HUDEP-2 (cell line): ENCODE measurements around the gene PSG7.
"Not testable (repeated sequence)": the region's sequence is repeated elsewhere in the genome, so short reads cannot be mapped to it uniquely, and the experiment has no call there.

Experiments
- DNase-seq, 76 experiments: peaks; one replicate each; lab custom pipeline; 2025; ENCODE audit not compliant: unreplicated experiment in 76 of 76; lab: John Stamatoyannopoulos, UW

PSG7 gene

GRCh38 chr19:42937107-42937506 lies at the start of gene PSG7:
Gene PSG7, minus strand, starts transcription at chr19:42937207. Its CDS starts 131 bp downstream, at chr19:42937076.
- not testable (repeated sequence) for DNase-seq

DNA sequence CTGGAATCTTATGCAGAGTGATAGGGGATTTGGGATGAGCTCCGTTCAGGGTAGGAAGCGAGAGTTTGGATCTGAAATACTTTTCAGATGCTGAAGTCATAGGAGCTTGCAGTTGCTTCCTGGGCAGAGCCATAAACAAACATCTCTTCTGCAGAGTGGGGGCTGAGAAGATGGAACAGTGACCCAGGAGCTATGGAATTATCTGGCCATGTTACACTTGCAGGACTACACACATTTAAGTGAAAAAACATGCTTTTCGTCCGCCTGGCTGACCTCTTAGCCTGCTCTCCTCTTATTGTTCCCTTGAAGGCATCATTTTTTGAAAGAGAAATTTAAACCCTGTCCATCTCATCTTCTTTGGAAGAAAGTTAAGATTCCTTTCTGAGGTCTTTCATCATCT lies 48.6 kb upstream of the PSG7 start:
- DNase-seq, result no peak

- DNase-seq, result not testable (repeated sequence)
Observed at GRCh38 chr19:42982111-42982510, 45.1 kb upstream of the PSG7 start.

- DNase-seq, result not testable (repeated sequence)
Observed at GRCh38 chr19:42971451-42971850, 34.4 kb upstream of the PSG7 start.

- DNase-seq, result no peak
Observed at GRCh38 chr19:42965176-42965575, 28.2 kb upstream of the PSG7 start.

- no peak for DNase-seq
Observed at GRCh38 chr19:42961119-42961518, 24.1 kb upstream of the PSG7 start.

GRCh38 chr19:42952126-42952525 lies 15.1 kb upstream of the PSG7 start:
- not testable (repeated sequence) for DNase-seq

GRCh38 chr19:42951476-42951875 lies 14.5 kb upstream of the PSG7 start:
- not testable (repeated sequence) for DNase-seq

GRCh38 chr19:42942187-42942789 lies 5.3 kb upstream of the PSG7 start:
- peak in 21 of 76 experiments; percentile 4 to 42 (median 15) for DNase-seq

DNA sequence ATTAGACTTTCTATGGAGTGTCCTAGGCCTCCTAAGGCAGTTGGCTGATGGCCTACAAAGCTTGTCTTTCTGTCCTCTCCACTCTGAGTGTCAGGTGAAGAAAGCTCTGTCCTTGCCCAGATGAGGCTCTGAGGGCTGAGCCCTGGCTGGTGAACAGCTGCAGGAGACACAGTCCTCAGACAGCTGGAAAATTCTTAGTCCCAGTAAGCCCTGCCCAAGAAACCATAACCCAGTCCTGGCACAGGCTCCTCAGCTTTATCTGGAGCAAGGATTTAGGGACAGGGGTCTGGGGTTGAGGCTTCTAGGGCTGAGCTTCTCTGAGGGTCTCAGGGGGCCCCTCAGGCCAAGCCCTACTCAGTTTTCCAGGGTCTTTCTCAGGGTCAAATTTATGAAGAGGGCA lies 2.3 kb downstream of the PSG7 start:
- not testable (repeated sequence) for DNase-seq

DNA sequence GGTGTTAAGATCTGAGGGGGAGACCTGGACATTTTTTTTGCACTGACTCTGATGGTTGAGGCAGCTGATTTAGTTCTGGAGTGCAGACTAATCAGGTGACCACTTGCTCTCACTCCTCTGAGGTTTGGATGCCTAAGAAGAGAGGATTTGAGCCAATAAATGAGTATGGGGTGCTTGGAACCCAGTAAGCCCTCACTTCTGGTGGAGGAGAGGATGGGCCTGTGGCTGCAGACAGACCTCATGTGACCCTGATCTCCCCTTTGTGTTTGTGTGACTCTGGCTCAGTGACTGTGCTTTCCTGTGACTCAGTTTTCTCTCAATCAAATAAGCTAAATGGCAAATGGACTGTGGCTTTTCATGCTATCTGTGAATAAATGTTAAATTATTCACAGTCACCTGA lies 2.8 kb downstream of the PSG7 start:
- DNase-seq, result not testable (repeated sequence)

DNA sequence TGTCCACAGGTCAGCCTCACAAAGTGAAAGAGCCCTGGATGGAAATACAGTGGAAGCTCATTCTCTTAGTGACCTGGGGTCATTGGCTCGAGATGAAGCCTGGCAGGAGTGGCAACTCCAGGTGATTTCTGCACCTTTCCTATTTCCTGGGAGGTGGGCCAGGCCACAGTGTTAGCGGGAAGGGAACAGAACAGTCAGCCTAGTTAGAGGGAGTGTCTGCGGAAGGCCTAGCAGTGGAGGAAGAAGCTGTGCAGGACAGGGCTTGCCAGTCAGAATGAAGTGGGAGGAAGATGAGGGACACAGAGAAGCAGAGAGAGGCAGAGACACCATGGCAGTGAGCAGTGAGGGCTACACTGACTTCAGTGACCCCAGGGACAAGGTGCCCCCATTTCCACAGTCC lies 3.6 kb downstream of the PSG7 start:
- DNase-seq, result not testable (repeated sequence)

GRCh38 chr19:42932485-42933101 lies 4.4 kb downstream of the PSG7 start:
- not testable (repeated sequence) for DNase-seq

DNA sequence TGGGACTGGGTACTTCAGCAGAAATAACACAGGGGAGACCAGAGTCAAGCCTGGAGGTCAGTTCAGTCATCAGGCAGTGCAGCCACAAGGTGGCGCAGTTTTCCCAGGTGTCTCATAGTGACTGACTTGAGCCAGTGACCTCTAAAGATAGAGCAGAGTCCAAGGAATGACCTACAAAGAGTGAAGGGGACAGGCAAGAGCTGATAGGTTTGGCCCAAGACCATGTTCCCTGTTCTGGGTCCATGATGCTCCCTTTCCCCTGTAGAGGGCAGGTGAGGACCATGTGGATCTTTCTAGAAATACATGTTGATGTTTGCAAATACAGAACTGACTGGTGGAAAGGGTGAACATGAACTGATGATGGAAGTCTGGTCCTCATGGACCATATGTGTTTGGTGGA lies 6.8 kb downstream of the PSG7 start:
- peak in 28 of 76 experiments; percentile 15 to 72 (median 40) for DNase-seq

DNA sequence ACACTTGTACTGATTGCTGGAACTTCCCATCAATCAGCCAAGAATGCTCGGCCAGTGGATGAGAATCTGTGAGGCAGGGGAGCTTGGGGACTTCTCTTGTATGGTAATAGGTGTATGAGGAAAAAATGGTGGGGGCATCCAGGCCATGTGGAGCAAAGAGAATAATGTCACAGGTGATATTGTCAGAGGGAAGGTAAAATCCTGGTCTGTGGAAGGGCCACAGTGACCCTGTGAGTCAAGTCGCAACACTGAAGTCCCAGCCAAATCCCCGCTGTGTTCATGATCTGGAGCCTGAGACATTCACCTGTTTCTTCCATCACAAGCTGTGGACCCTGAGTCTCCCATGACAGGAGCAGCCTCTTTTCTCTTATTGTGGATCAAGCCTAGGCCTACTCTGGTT lies 8.1 kb downstream of the PSG7 start:
- no peak for DNase-seq

- no peak for DNase-seq
Observed at GRCh38 chr19:42926781-42927180, 10.2 kb downstream of the PSG7 start.

- DNase-seq, result peak in 45 of 76 experiments; percentile 2 to 74 (median 28)
Observed at GRCh38 chr19:42923106-42923505, 13.9 kb downstream of the PSG7 start.

GRCh38 chr19:42920971-42921370 lies 16.0 kb downstream of the PSG7 start:
- not testable (repeated sequence) for DNase-seq

GRCh38 chr19:42919757-42920079 lies 17.3 kb downstream of the PSG7 start:
- peak in 1 of 76 experiments; percentile 23 for DNase-seq

GRCh38 chr19:42919070-42919756 lies 17.8 kb downstream of the PSG7 start:
- peak in 2 of 76 experiments; percentile 4 to 17 for DNase-seq

DNA sequence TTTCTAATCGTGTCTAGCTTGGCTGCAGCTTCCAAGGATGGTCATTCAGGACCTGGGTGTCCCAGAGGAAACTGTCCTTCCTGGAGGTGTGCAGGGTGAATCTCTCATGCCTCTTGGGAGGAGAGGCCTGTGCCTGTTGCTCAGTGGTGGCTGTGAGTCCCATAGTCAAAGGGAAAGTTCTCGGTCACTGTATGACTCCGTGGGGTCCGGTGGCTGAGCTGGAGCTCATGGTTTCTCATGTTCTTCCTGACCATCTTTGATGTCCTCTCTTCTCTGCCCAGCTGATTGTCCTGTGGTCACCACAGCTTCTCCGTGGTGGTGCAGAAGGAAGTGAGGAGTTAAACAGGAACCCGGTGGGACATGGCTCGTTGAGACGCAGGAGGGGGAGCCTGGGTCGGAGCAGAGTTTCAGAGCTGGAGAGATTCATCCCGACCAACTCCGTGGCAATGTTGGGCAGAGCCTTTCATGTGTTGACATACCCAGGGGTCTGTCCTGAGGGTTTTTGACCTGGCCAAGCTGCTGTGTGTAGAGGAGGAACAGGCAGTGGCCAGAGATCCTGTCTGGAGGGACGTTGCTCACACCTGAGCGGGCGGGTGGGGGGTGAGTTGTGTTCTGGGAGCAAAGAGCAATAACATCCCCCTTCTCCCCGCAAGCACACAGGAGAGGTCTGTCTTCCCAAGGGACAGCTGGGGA lies 18.5 kb downstream of the PSG7 start:
- not testable (repeated sequence) for DNase-seq
